Ishikawa (cell line): Measurements from ENCODE around the gene KIF5B.

Source experiments
- CEBPB ChIP-seq: IDR thresholded peaks from 2 replicates; pipeline ENCODE4 v1.6.1; 2012
- EP300 ChIP-seq: IDR thresholded peaks from 2 replicates; pipeline ENCODE4 v1.6.1; 2012; ENCODE audit warnings: borderline replicate concordance
- FOXM1 ChIP-seq: IDR thresholded peaks from 2 replicates; pipeline ENCODE4 v1.6.1; 2012; ENCODE audit warnings: low read depth, borderline replicate concordance
- MAX ChIP-seq: IDR thresholded peaks from 2 replicates; pipeline ENCODE4 v1.6.1; 2012
- REST ChIP-seq: IDR thresholded peaks from 2 replicates; pipeline ENCODE4 v1.6.1; 2012; ENCODE audit warnings: low read depth, mild to moderate bottlenecking
- TAF1 ChIP-seq: IDR thresholded peaks from 2 replicates; pipeline ENCODE4 v1.6.1; 2012; ENCODE audit warnings: low read depth, mild to moderate bottlenecking

GRCh38 chr10:32028710-32029109 is 27.5 kb downstream of the KIF5B start:
- no peak for TF ChIP-seq TAF1
- TF ChIP-seq MAX, result no peak
- TF ChIP-seq EP300, result no peak
- TF ChIP-seq REST, result no peak
- no peak for TF ChIP-seq FOXM1
- no peak for TF ChIP-seq CEBPB
